WI38 (cell line): ENCODE data around the gene LAMA5.

Source experiments
- H3K4me3 ChIP-seq: 2 replicates; pipeline ENCODE4 v1.5.1; 2011; ENCODE audit warnings: low read depth, mild to moderate bottlenecking, control low read depth, low read length
- TF ChIP-seq, protein P1 (sequence below): IDR thresholded peaks from 2 replicates; pipeline ENCODE4 v1.5.1; 2012; ENCODE audit warnings: low read depth, mild to moderate bottlenecking, control low read depth, low read length

LAMA5 gene

DNA sequence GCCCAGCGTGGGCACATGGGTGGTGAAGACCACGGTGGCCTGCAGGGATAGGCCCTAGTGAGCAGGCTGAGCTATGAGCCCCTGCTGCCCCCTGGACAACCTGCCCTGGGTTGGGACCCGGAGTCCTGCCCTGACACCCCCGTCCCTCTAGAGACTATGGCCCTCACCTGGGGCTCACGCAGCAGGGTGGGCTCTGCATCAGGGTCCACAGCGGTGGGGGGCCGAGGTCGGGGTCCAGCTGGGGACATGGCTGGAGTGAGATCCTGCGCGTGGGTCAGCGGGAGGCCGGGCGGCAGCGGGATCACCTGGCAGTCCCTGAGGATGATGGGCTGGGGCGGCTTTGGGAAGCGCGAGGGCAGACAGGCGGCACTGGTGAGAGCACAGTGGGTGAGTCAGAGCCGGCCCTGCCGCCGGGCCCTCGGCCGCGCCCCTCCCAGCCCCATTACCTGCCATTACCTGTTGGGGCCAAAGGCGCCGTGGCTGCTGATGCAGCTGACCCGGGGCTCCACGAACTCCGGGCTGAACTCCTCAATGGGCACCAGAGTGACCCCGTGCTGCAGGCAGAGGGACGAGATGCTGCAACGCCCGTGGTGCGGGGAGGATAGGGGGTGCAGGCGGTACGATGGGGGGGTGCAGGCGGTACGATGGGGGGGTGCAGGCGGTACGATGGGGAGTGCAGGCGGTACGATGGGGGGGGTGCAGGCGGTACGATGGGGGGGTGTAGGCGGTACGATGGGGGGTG, 36.4 kb downstream of the LAMA5 start:
- no peak overlapping the region for H3K4me3 ChIP-seq
- TF ChIP-seq, protein P1, sequence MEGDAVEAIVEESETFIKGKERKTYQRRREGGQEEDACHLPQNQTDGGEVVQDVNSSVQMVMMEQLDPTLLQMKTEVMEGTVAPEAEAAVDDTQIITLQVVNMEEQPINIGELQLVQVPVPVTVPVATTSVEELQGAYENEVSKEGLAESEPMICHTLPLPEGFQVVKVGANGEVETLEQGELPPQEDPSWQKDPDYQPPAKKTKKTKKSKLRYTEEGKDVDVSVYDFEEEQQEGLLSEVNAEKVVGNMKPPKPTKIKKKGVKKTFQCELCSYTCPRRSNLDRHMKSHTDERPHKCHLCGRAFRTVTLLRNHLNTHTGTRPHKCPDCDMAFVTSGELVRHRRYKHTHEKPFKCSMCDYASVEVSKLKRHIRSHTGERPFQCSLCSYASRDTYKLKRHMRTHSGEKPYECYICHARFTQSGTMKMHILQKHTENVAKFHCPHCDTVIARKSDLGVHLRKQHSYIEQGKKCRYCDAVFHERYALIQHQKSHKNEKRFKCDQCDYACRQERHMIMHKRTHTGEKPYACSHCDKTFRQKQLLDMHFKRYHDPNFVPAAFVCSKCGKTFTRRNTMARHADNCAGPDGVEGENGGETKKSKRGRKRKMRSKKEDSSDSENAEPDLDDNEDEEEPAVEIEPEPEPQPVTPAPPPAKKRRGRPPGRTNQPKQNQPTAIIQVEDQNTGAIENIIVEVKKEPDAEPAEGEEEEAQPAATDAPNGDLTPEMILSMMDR, result no peak

DNA sequence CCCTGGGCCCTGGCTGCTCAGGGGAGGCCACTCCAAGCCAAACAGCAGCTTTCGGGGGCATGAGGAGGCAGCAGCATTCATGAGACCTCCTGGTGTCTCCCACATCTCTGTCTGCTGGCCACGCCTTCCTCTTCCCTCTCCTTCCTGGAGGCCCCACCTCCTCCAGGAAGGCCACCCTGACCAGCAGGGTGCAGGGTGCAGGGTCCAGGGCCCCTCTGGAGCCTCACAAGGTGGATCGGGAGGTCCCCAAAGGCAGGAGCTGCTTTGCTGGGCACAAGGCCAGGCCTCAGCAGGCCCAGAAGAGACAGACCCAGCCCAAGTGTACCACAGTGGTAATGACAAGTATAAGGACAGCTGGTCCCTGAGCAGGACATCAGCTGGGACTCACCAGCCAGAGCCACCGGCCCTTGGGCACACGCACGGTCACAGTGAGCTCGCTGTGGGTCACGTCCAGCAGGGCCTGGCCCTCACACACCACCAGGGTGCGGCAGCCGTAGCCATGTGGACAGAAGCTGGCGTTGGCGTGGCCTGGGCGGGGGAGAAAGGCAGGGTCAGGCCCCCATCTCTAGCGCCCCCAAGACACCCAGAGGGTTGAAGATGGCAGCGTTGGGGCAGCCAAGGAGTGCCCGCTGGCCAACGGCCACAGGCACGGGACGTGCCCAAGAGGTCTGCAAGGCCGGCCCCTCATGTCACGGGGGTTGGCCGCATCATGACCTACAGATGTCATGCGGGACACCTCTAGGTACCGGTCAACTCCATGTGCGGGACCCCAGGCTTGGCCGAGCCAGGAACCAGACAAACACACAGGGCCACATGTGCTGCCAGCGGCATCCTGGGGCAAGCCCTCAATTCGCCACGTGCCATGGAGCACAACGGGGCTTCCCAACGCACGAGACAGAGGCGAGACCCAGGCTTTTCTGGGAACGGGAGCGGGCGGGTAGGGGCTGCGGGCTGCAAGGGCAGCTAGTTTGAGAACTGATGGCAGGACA, 37.4 kb downstream of the LAMA5 start:
- TF ChIP-seq, protein P1, result no peak
- H3K4me3 ChIP-seq, result no peak overlapping the region

DNA sequence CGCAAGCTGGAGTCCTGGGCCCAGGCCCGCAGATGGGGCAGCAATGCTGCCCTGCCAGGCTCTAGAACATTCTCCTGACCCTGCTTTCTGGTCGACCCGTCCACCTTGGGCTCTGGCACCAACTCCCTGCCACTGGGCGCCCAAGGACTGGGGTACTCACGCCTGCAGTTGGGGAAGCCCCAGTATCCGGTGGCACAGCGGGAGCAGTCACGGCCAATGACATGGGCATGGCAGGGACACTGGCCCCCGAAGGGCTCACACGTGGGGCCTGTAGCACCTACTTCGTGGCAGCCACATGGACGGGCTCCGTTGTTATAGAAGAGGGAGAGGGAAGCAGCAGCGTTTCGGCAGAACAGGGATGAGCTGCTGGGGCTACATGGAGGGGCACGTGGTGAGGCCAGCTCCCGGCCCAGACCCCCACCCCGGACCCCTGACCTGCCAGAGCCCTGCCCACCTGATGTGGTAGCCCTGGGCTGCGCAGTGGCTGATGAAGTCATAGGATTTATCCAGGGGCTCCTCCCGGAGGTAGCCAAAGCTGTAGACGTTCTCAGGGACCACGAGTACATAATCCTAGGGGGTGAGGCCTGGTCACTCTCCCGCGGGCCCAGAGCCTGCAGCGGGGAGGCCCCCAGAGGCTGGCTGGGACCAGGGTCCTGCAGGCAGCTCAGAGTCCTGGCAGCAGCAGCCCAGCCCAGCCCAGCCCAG, 38.3 kb downstream of the LAMA5 start:
- TF ChIP-seq, protein P1, result no peak
- H3K4me3 ChIP-seq, result no peak overlapping the region

DNA sequence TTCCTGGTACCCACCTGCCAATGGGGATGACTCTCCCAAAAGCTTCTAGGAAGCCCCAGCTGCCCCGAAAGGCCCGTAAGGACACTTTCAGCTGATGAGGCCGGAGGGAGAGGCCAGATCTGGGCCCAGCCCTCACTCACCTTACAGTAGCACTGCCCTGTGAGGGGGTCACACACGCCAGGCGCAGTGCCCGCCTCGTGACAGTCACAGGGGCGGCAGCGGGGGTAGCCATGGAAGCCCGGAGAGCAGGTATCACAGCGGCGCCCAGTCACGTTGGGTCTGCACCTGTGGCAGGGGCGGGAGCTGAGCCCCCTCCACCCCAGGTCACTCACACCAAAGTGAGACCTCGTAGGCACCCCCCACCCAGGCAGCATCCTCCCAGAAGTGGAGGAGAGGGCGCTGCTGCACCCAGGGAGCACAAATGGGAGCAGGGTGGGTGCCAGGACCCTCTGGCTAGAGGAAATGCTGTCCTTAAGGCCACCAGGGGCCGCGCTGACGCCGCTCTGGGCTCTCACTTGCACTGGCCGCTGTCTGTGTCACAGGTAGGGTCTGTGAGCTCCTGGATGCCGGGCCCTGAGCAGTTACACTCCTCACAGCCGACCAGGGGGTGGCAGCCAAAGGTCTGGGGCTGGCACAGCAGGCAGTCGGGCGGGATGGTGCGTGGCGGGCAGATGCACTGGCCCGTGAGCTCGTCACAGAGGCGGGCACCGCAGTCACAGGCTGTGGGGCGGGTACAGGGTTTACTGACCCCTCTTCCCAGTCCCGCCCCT, 39.2 kb downstream of the LAMA5 start:
- H3K4me3 ChIP-seq, result no peak overlapping the region
- TF ChIP-seq, protein P1, result no peak

DNA sequence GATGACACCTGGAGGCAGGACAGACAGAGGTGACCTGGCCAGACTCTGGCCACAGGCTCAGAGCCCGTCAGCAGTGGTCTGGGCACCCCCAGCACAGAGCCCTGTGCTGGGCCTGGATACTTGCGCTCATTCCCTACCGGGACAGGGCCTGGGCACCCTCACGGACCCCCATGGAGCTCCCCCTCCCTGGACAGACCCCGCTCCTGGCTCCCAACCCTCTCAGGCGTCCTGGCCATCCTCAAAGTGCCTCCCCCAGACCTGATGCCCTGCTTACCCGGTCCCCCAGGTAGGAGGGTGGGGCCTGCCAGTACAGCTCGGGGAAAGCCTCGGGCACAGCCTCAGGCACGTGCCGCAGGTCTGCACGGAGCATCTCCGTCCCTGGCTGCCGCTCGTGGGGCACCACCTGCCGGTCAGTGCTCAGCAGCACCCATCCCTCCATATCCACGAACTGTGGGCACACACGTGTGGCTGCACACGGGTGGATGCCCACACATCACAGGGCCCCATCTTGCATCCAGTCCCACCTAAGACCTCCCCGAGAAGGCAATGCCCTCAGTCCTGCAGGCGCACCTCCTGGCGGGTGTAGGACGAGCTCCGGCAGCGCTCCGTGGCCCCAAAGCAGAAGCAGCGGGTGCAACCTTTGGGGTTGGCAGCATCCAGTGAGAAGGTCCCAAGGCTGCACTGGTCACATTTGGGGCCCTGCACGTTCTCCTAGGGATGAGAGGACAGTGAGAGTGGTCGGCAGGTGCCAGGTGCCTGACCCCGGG, 40.0 kb downstream of the LAMA5 start:
- TF ChIP-seq, protein P1, result no peak
- H3K4me3 ChIP-seq, result no peak overlapping the region

DNA sequence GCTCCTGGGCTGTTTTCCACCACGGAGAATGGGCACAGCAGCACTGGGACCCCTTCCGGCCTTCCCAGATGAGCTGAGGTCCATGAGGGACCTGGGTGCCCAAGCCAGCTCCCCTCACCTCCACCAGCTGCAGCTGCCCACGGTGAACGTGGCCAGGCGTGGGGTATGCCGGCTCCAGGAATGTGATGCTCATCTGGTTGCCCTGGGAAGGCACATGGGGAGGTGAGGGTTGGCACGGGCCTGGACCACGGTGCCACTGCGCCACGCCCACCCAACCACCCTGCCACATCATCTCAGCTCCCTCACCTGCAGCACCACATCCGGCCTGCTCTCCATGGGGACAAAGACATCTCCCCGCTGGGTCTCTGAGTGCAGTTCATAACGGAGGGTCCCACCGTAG, 40.6 kb downstream of the LAMA5 start:
- no peak overlapping the region for H3K4me3 ChIP-seq
- TF ChIP-seq, protein P1, result no peak
